GM21786 (cell line): Measurements from ENCODE around the gene RBM12.
"Not testable (repeated sequence)": the region's sequence is repeated elsewhere in the genome, so short reads cannot be mapped to it uniquely, and the experiment has no call there.

Experiments used
- ATAC-seq: cut with Tn5 transposase; IDR thresholded peaks from one replicate; pipeline ENCODE4 v1.9.1; 2021; ENCODE audit not compliant: unreplicated experiment

Gene RBM12, protein sequence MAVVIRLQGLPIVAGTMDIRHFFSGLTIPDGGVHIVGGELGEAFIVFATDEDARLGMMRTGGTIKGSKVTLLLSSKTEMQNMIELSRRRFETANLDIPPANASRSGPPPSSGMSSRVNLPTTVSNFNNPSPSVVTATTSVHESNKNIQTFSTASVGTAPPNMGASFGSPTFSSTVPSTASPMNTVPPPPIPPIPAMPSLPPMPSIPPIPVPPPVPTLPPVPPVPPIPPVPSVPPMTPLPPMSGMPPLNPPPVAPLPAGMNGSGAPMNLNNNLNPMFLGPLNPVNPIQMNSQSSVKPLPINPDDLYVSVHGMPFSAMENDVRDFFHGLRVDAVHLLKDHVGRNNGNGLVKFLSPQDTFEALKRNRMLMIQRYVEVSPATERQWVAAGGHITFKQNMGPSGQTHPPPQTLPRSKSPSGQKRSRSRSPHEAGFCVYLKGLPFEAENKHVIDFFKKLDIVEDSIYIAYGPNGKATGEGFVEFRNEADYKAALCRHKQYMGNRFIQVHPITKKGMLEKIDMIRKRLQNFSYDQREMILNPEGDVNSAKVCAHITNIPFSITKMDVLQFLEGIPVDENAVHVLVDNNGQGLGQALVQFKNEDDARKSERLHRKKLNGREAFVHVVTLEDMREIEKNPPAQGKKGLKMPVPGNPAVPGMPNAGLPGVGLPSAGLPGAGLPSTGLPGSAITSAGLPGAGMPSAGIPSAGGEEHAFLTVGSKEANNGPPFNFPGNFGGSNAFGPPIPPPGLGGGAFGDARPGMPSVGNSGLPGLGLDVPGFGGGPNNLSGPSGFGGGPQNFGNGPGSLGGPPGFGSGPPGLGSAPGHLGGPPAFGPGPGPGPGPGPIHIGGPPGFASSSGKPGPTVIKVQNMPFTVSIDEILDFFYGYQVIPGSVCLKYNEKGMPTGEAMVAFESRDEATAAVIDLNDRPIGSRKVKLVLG

DNA sequence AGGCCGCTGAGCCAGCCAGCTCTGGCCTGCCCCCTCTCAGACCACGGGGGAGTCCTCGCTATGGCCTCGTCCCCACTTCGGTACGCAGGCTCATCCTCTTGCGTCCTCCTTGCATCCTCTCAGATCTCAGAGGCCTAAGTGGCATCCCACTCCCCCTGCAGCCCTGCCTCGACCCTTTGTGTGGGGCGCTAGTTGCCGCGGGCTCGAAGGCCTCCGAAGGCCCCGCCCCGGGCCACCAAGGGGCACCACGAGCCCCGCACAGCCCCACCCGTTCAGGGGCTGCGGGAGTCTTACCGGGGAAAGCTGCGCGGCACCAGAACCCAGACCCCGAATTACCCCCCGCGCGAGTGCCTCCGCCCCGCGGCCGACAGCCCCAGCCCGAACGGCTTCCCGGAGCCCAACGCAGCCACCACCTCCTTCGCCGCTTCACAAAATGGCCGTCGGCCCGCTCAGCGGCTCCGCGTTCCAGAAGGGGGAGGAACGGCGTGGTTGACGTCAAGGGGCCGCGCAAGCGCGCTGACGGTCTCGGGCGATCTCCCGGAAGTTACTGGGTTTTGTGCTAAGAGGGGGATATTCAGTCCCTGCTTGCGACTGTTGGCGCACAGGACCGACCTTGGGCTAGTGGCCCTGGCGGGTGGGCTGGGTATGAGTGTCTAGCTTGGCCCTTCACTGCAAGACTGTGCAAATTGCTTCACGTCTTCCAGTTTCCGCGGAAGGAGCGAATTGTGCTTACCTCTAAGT, at the start of gene RBM12, which contains the start of gene CPNE1:
Gene RBM12 (minus strand): TSS at position 435 of the 741 bp plus-strand sequence. CDS start 9,578 bp downstream, outside the sequence.
Gene CPNE1 (minus strand): TSS at position 435 of the 741 bp plus-strand sequence. CDS start 31,977 bp downstream, outside the sequence.
- peak; percentile 77 for ATAC-seq

DNA sequence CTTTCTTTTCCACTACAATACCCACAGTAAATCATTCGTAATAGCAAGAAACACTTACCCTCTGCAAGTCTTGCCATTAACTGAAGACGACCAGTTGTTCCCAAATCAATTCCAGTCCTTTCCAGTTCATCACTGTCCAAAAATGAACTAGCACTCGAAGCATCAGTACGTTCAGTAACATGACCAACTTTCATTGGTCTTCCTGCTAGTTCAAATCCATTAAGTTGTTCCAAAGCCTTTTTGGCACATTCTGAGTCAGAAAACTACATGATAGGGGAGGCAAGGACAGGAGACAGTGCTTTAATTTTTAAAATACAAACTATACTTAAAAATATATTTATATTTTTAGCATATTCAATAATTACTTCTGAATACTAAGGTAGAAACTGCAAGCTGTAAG, 49.4 kb upstream of the RBM12 start:
- no peak for ATAC-seq

DNA sequence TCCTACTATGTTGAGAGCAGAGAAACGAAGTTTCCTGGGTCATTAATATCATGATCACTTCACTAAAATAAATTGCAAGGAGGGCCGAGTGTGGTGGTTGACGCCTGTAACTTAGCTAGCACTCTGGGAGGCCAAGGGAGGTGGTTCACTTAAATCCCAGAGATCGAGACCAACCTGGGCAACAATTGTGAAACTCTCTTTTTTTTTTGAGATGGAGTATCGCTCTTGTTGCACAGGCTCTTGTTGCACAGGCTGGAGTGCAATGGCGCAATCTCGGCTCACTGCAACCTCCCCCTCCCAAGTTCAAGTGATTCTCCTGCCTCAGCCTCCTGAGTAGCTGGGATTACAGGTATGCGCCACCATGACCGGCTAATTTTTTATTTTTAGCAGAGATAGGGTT, 48.4 kb upstream of the RBM12 start:
- ATAC-seq, result not testable (repeated sequence)

DNA sequence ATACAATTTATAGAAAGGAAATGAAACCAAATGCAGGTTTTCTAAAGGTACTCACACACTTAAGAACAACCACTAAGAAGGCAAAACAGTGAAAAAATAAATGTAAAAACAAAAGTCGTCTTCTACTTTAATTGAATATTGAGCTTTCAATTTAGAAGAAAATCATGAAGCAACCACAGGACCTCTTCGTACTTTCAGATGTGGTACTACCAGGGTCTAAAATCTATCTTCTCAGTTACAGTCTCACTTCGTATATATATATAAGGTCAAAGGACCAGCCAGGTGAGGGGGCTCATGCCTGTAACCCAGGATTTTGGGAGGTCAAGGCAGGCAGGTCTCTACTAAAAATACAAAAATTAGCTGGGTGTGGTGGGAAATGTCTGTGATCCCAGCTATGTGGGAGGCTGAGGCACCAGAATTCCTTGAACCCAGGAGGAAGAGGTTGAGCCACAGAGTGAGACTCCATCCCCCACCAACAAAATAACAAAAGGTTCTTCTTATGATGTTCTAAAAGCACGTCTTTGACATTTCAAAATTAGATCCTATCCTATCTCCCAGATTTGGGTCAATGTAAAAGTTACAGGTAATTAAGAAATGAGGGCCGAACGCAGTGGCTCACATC, 47.0 kb upstream of the RBM12 start:
- no peak for ATAC-seq

DNA sequence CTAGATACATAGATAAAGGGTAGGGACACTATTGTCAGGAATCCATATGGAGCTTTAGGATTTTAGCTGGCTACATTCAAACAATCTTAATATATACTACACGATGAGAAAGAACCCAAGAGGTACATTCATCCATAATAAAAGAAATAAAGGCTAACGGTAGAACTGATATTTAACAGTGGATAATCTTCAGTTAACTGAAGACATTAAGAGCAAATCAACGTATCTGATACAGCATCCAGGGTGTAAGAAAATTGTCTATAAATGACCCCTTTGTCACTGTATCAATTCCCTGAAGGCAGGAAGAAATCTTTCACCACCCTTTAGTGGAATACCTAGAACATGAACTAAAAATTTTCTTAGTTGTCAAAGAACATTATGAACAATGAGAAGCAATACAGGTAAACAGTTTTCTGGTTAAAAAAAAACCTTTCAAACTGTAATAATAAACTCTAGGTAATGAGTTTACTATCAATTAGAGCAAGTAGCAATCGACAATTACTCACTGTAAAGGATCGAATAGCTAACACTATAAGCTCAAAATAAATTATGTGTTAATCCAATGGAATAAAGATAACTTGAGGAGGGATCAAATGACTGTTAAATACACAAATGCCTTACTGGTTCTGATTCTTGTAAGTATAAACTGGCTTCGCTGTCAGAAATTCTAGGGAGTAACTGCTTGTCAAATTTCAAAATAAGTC, 46.3 kb upstream of the RBM12 start:
- ATAC-seq, result no peak

DNA sequence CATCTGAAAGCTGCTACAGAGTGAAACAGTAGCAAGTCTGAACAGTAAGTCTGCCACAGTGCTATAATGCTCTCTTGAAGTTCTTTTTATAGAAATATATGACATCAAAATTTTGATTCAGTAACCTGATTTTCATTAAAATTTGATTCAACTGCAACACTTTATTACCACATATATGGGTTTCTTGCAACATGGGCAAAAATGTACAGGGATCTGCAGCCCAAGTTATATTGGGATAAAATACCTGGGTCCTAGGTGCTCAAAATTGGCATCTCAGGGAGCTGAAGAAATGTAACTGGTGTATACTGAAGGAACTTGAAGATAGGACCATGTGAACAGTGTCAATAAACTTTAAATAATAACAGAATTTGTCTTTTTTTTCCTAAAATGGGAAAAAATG, 45.3 kb upstream of the RBM12 start:
- ATAC-seq, result no peak

DNA sequence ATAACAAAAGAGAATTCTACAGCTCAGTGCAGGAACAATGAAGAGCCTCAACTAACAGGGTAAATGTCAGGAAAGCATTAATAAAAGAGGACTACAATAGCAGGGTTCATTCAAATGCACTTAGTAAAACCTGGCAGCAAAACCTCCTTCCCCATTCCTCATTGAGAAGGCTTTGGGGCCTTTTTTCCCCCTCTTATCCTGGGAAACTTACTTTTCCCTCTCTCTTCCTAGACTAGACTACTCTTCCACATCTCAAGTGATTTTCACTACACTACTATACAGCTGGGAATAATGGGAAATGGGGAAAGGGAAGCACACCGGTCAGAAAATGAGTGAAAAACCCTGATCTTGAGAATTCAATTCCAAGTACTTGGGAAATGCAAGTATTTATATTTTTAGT, 44.6 kb upstream of the RBM12 start:
- no peak for ATAC-seq

DNA sequence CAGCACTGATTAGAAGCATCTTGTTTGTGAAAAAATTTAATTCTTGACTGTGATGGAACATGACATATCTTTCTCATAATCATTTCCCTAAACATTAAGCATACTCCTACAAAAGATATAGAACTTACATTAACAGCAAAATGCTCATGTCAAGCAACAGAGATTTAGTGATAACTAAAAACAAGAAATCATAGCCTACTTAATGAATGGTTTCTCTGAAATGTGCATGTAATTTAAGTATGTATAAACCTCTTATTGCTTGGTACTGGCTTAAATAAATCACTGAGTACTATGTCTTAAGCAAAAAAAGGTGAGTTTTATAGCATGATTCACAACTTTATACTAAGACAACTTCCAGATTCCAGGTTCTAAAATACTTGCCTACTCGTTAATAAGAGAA, 43.8 kb upstream of the RBM12 start:
- no peak for ATAC-seq

DNA sequence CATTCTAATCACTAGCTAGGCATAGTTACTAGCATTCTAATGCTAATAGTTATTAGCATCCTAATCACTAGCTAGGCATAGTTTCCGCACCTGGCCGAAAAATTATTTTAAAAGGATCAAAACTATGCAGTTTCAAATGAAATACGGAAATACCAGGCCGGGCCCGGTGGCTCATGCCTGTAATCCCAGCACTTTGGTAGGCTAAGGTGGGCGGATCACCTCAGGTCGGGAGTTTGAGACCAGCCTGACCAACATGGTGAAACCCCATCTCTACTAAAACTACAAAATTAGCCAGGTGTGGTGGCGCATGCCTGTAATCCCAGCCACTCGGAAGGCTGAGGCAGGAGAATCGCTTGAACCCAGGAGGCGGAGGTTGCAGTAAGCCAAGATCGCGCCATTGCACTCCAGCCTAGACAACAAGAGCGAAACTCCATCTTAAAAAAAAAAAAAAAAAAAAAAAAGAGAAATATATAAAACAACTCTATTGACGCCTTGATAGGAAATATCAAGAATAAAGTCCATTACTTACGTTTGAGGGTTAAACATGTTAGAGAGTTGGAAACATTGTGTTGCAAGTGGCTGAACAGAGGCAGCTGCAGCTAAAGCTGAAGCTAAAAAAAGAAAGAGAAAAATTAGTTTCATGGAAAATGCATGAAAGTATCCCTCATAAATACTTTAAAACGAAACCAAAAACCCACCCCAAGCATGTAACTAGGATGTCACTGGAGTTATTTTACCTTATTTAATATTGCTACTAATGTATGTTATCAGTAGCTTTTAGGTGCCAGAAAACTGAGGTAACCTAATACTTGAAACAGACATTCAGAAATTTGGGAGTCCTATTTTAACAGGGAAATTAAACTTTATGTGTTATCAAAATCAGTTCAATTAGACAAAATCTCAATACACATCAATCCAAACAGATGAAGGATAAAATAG, 42.2 kb upstream of the RBM12 start:
- ATAC-seq, result not testable (repeated sequence)

DNA sequence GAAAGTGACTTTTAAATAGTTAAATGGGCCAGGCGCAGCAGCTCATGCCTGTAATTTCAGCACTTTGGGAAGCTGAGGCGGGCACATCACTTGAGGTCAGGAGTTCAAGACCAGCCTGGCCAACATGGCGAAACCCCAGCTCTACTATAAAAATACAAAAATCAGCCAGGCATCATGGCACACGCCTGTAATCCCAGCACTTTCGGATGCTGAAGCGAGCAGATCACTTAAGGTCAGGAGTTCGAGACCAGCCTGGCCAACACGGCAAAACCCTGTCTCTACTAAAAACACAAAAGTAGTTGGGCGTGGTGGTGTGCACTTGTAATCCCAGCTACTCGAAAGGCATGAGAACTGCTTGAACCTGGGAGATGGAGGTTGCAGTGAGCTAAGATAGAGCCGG, 41.2 kb upstream of the RBM12 start:
- ATAC-seq, result not testable (repeated sequence)

DNA sequence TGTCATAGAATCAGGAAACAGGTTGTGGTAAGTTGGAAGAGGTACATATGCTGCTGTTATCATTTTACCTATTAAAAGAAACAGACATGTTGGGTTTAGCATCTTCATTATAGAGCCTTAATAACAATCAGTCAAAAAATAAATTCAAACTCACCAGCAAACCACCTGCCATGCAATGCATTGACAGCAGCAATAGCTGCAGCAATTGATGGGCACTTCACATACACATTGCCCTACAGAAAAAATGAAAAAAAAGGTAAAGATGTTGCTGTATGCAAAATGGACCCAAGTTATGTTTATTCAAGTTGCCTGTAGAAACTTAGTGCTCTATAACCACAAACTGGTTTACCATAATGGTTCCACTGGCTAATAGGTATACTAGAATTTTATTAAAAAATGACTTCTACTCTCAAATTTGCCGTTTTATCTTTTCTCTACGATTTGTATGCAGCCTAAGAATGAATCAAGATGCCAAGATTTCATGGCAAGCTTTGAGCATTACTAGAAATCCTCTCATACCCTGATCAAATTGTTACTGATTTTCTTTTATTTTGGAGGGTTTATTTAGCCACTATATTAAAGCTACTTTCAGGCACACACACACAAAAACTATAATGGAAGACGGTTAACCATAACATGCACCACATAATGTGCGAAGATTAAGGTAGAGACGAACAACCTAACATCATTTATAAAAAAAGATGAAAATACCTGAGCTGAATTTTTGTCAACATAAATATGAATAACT, 40.0 kb upstream of the RBM12 start:
- ATAC-seq, result no peak

DNA sequence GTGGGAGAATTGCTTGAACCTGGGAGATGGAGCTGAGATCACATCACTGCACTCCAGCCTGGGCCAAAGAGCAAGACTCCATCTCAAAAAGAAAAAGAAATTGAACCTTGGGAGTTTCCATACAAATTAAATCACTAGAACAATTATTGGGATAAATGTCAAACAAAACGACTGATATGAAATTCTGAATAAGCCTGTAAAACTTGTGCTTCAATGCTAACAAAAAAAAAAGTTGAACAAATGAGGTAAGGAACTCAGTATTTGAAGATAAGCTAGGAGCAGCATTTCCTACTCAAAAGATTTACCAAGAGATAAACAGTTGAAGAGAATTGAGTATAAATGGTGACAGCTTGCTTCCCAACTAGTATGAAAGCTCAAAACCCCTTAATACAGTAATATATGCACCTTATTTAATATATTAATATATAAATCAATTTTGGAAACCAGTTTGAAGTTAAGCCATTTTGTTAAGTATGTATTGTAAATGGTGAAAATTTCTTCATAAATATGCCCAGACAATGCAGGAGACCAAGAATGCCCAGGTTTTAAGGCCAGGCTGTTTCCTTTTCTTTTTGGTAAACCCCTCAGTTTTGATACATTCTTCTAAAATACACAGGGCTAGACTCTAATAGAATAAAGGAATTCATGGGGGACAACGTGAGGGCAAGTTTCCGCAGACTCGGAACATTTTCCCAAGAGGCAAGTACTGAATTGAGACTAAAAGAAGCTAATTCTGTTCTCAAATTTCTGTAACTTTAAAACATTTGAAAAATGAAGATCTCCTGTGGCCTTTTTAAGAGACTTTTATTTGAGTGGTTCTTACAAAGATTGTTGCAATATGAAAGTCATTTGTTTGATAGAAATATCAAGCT, 38.4 kb upstream of the RBM12 start:
- ATAC-seq, result no peak

DNA sequence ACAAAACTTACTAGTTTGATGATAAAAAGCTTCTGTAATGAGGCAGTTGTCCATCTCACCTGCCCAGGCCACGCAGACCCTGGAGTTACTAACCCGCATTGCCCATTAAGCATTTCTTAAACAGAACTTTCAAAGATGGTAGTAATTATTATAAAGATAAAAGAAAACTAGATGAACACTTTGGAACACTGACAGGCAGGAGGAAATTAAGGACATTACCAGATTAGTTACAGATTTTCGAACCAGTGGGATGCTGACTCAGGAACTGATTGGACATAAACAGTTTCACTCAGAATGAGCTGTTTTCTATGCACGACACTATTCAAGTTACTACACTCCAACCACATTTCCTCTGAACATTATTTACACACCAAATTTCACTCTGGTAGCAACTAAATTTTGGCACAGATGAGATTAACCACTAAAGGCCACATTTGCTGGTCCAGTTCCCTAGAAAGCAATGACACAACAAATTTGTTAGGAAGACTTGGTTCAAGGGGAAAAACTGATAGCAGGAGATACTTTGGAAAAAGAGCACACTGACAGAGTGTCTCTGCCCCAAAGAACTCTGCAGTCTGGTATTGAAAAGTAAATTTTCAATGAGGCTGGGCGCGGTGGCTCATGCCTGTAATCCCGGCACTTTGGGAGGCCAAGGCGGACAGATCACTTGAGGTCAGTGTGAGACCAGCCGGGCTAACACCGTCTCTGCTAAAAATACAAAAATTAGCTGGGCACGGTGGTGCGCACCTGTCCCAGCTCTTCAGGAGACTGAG, 37.5 kb upstream of the RBM12 start:
- ATAC-seq, result no peak

DNA sequence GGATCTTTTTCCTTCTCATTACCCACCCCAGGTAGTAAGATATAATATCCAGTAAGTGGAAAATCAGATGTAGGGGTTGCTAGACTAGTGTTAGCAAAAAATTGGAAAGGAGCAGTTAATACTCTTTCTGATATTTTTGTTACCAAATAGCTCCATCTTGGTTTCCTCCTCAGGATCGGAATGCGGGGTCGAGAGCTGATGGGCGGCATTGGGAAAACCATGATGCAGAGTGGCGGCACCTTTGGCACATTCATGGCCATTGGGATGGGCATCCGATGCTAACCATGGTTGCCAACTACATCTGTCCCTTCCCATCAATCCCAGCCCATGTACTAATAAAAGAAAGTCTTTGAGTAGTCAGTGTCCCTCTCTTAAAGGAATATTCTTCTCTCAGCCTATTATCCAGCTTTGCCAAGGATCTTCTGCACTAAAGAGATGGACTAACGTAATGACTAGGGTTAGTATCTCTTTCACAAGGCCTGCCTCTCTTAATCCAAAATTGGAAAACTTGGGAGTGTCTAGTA, 36.0 kb upstream of the RBM12 start:
- ATAC-seq, result no peak

DNA sequence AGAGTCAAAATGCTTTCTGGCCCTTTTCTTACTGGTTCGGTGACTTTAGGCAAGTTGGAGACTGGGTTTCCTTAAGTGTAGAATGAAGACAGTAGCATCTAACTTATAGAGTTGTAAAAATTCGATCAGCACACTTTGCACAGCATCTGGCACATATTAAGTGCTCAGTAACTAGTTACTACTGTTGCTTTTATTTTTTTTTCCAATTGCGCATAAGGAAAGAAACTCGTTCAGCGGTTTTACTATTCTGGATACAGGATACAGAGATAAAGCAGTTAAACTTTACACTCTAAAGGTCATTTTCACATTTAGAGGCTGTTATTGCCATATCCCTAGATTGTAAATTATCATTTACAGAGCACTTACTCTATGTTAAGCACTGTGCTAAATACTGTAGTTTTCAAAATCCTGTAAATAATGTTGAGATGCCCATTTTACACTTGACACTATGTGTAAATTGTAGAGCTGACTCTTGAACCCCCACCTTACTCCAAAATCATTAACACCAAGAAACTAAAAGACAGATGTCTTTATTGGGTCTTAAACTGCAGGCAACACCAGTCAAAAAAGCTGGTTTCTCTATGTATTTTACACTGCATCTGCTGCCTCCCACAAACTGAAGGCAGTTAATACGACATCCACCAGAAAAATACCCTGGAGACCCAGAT, 35.4 kb upstream of the RBM12 start:
- no peak for ATAC-seq
